HG03378 (cell line): ENCODE results near the gene WWTR1.

Source experiments
- ATAC-seq: cut with Tn5 transposase; IDR thresholded peaks from one replicate; pipeline ENCODE4 v1.9.1; 2021; ENCODE audit warnings: mild to moderate bottlenecking, moderate library complexity; ENCODE audit not compliant: unreplicated experiment

WWTR1 gene

DNA sequence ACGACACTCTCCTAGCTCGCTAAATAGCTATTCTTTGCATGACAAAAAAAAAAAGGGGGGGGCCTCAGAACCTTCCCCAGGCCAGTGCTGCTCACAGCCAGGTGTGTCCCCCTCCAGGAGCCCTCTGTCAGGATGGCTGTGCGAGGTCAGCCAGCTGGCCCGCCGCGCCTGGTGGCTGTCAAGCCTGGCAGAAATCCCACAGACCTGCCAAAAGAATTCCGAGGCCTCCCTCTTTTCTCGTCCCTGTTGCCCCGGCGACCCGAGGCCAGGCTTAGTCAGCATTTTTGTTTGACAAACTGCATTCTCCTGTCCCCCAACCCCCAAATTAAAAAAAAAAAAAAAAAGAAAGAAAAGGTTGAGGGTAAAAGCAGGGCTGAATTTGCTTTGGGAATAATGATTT is 121.4 kb downstream of the WWTR1 start:
- no peak for ATAC-seq

DNA sequence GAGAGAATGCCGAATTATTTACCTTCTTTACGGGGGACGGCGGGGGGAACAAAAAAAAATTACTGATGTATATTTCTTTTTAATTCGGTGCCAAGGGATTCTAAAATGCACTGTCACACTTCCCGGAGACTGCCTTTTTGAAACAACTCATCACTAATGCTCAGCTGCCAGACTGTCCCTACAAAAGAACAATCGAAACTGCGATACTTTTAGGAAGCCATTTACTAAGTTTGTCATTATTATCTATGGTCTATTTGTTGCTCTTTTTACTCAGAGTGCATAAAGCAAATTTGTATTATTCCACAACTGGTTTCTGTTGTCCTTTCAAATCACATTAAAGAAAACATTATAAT is 122.5 kb downstream of the WWTR1 start:
- no peak for ATAC-seq

DNA sequence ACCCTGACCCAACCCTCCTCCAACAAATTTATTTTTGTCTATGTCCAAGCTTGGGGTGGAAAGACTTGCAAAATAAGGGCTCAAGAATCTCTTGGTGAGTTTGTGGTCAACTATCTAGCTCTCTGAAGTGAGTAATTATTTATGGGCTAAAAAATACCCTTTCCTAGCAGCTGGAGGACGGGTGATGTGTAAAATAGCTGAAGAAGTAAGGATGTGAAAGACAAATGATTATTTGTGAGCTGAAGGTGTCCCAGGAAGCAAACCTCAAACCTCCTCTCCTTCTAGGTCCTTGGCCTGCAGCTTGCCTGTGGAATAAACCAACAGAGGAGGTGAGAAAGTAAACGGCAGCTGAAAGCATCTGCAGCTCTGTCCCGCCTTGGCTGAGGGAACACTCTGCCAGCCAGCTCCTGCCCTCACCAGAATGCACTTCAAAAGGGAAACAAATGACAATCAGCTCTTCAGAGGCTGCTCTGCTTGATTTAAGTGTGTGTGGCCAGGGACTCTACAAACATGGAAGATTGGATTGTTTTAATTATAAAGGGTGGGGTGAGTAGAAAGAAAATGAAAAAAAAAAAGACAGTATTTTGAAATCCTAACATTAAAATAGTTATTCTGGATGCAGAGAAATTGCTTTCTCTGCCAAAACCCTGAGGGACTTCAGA is 123.0 kb downstream of the WWTR1 start:
- ATAC-seq: no peak

DNA sequence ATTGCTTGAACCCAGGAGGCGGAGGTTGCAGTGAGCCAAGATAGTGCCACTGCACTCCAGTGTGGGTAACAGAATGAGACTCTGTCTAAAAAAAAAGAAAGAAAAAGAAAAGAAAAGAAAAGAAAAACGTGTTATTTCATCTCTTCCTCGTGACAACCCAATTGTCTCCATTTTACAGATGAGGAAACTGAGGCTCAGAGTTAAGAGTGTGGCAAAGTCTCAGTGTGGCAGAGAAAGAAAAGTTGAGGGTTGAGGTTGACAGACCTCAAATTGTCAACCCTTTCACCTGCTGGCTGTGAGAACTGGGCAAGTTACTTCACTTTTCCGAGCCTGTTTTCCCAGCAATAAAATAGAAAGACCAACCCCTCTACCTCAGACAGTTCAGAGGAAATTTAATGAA is 123.7 kb downstream of the WWTR1 start:
- no peak for ATAC-seq

DNA sequence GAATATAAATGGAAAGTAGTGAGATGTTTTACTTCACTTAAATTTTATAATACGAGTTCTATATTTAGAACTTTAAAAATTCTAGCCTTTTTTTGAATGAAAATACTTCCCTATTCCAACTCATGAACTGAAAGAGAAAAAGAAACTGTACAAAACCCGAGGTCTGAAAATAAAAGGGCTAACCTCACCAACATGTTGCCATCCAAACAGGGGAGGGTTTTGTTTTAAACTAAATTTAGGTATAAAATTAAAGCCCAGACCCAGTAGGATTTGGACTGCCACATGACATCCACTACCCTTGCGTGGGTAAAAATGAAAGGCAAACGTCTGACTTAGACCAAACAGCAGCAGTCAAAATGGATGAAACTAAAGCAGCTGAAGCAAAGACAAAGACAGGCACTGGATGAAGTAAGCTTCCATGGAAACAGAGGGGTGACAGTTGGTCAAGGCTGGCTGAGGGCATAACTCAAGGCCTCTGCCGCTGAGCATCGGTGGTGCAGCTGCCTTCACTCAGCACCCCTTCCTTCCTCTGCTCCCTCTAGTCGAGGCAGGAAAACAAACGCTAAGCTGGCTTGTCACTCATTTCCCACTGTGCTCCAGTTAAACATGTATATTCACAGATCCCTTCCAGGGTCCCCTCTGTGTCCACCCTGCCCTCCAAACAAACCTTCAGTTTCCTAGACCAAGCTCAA is 125.2 kb downstream of the WWTR1 start:
- no peak for ATAC-seq

DNA sequence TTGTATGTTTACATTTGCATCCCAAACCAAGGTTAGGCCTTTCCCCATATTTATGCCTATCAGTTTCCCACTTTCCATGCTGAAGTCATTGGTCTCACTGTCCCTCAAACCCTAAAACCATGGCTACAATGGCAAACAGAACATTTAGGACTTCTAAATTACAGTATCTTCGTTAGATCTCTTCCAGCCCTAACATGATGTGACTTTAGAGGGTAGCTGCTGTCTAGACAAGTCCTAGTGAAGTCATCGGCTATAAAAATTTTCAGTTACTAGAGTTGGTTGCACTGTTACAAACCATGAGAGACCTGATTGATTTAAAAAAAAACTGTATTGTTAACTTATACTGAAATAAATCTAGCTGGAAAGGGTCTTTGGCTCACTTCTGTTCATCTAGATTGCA is 128.7 kb downstream of the WWTR1 start:
- no peak for ATAC-seq

DNA sequence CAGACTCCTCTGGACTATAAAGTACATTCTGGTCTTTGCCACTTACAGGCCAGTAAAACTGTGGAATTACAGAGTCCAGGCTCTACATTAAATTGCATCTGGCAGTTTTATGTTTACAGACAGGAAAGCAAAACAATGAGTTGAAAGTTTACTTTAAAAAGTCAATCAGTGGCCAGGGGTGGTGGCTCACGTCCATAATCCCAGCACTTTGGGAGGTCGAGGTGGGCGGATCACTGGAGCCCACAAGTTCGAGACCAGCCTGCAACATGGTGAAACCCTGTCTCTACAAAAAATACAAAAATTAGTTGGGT is 129.5 kb downstream of the WWTR1 start:
- ATAC-seq: no peak

DNA sequence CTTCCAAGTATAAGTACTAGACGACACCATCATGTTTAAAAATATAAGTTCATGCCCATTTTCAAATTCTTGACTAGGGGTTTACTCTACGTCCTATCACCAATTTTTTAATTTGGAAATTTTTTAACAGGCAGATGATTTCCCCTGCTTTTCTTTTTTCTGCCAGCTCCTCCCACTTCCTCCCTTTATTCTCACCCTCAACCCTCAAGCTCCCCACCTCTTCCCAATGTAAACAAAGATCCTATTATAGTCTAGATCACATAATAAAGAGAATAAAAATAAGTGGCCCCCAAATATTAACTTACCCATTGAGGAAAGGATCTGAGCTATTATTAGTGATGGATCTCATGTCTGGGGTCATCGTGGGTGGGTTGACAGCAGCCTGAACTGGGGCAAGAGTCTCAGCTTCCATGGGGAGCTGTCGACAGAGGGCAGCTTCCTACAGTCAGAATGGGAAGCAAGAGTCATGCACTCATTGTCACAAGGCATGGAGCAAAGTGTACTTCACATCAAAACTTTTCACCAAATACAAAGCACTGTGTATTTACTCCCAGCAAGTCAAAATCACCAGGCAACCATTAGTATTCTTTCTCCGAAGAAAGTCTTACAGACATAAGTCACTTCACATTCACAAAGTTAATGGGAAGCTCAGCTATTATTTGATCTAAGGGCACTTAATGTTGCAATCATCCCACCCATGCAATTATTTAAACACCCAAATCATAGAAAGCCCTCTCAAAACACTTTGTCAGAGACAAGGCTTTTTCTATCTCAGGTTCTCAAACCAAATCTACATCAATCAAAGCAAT is 130.1 kb downstream of the WWTR1 start:
- no peak for ATAC-seq

DNA sequence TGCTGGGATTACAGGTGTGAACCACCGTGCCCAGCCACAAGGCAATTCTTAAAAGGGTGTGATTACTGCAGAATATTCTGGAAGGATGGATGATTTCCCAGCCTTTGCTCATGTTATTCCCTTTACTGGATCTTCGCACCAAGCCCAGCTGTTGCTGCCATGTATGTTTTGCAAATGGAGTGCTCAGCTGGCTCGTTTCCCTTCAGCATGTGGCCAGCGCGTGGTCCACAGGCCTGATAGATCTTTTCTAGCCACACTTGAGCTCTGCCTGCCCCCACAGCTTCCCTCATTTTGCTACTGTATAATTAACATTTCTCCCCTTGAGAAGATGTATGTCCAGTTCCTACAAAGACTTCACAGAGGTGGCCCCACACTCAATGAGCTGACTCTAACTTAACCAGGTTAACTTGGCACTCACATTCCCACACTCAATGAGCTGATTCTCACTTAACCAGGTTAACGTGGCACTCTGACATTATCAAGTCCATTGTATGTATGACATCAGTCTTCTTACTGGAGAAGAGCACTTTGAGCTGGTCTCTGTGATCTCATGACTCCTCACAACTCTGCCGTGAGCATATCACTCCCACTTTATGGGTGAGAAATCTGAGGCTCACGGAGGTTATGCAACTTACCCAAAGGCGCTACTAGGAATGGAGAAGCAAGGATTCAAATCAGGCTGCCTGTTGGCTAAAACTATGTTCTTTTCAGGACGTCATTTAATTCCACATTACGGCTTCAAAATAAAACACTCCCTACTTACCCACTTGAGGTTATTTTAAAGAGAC is 134.1 kb downstream of the WWTR1 start:
- ATAC-seq: no peak

DNA sequence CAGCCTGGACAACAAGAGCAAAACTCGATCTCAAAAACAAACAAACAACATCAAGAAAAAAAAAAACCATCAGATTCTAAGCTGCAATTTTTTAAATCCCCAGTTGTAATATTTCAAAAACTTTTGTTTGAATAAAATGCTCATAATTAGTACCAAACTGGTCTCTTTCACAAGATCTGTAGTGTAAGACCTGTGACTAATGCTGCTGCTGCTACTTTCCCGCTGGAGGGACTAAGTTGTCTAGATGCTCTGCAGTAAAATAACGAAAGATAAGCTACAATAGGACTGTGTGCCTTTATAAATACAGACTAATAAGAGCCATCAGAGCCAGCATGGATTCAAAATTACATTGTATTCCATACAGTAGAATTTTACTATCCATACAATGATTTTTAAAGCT is 137.9 kb downstream of the WWTR1 start:
- no peak for ATAC-seq

DNA sequence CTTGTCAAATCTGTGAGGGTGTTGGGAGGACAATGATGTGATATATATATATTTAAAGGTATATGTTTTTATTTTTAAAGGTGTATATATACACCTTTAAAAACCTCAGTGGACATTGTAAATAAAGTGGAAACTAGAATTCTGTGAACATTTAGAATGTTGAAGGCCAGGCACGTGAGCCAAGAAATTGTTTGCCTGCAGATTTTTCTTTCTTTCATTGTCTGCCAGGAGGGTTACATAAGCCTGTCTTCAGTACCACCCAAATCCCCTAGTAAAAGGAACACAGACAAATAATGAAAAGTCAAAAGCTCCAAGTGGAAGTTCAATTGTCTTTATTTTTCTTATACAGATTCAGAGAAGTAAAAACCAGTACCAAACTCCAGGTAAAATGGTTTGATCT is 140.9 kb downstream of the WWTR1 start:
- ATAC-seq: no peak

DNA sequence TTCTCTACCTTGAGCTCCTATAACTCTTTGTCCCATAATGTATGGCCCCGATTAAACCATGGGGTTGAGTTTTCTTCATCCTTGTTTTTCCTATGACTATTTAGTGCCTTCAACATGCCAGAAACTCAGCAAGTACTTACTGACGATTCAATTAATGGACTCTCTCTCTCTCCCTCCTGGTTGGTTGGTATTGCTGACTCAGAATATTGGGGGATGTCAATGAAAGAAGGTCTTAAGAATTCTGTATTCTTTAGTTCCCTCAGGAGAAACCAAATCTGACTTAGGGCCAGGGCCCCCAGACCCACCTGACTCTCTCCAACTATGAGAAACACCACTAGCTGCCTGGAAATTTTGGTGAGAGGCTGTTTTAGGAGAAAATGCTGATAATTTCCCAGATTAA is 142.6 kb downstream of the WWTR1 start:
- ATAC-seq: no peak

DNA sequence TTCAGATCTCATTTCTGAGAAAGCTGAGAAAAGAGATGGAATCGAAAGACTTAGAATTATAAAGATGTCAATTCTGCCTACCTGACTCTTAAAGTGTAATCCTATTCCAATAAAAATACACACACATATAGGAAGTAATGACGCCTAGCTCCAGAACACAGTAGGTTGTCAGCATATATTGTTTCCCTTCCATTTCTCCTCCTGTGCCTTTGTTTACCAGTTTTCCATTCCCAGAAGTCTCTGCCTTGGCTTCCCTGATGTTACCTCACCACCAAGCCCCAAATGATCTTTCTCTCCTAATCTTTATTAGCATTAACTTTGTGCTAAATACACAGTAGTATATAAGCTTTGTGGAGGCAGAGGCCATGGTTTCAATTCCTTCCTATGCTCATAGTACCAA is 143.4 kb downstream of the WWTR1 start:
- no peak for ATAC-seq

DNA sequence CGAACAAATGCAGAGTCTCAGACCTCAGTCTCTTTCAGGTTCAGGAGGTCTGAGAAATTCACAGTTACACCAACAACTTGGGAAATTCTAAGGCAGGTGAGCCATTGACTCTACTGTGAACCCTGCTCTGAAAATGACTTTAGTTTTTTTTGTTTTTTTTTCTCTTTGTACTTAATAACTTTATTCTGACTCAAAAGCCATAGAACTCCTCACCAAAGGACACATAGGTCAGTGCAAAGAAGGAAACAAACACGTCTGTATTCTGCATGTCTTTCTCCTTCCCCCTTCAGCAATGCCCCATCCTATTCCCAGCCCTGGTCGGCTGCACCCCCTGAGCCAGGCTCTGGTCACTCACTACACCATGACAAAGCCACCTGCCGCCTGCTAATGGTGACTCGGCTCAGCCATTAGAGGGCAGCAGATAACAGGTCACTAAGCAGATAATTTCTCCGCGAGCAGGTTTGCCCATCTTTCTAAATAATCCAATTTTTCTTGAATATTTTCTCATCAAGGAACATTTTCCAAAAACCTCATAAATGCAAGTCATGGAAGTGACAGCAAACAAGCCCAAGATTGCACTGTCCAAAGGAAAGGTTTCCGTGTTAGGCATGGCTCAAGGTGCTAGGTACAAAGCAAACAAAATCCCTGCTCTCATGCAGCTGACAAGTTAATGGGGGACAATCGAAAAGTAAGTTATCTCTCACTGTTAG is 145.6 kb downstream of the WWTR1 start:
- peak; percentile 71 for ATAC-seq

DNA sequence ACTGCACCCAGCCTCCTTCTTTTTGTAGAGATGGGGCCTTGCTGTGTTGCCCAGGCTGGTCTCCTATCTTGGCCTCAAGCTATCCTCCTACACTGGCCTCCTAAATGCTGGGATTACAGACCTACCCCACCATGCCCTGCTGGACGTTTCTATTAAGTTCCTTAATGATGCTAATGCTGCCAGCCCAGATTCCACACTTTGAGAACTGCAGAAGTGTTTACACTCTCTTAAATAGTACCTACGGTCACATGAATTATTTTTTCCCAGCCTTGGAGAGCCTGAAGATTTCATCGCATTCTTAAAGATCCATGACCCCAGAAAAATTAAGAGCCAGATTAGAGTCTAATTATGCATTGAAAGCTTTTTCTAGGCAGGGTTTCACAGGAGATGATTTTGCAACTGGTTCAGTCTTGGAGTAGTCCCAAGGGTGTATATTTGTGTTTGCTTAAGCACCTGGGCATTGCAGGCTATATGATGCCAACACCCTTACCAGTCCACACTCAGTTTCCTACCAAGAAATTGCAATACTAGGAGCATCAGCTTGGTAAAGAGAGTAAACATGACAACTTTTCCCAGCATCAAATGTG is 146.7 kb downstream of the WWTR1 start:
- no peak for ATAC-seq

DNA sequence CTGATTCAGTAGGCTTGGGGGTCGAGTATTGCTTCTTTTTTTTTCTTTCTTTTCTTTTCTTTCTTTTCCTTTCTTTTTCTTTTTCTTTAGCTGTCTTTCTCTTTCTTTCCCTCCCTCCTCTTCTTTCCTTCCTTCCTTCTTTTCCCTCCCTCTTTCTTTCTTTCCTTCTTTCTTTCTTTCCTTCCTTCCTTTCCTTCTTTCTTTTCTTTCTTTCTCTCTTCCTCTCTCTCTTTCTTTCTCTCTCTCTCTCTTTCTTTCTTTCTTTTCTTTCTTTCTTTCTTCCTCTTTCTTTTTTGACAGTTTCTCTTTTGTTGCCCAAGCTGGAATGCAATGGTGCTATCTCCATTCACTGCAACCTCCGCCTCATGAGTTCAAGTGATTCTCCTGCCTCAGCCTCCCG is 147.3 kb downstream of the WWTR1 start:
- ATAC-seq: no peak

DNA sequence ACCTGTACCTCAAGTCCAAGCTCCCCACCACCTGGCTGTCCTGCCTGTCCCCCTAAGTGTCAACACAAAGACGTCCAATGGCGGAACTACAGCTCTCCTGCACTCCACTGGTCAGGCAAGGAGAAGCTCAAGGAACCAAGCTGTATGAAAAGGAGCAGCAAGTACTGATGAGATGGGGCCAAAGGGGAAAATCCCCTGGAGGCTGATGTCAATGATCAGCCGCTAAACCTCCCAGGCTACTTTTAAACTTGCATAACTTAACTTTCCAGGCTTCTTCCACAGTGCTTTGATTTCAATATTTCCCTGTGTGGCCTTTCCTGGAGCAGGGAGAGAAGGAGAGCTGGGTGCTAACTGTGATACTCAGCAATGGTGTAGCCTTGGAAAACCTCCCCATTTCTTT is 148.3 kb downstream of the WWTR1 start:
- ATAC-seq: no peak

DNA sequence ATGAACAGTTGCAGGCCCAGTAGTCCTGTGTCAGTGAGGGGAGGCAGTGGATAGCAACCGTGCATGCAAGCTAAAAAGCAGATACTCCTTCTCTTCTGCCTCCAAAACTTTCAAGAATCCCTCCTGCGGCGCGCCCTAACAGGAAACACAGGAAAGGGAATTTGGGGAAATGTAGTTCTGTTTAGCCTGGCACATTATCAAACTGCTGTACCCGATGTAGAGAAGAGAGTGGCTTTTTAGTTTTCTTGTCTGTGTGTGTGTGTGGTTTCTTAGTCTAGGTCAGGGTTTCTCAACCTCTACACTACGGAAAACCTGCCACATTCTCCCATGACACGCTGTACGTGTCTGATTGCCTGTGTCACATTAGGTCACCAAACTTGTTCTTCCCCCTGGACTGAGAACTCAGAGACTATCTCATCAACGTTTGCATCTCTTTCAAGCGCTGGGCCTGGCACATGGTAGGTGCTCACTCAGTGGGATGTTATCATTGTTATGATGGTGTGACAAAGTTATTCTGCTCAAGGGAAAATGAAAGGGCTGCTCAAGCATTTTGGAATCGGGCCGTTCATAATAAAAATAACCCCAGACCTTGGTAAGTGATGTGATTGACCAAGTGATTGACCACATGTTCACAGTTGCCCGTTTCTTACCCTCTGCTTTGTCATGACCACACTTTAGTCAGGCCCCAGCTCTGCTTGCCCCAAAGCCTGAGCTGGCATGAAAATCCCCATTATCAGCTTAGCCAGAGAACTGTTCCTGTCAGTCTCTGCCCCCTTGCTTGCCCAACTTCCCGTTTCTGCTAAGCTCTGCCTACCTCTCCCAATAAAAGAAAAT is 150.1 kb downstream of the WWTR1 start:
- ATAC-seq: no peak

DNA sequence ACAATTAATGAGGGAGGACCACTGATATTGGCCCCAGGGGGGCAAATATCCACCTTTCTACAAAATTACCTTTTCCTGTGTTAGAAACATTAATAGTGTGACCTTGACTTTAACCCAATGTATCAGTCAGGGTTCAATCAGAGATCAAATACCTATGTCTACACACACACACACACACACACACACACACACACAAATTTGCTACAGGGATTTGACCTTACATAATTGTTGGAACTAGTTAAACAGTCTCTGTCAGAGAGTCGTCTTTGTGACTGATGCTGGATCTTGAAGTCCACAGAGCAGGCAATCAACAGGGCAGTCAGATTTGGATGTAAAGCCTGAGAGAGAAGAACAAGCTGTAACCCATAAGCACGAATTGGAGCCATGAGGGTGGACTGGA is 150.9 kb downstream of the WWTR1 start:
- no peak for ATAC-seq

DNA sequence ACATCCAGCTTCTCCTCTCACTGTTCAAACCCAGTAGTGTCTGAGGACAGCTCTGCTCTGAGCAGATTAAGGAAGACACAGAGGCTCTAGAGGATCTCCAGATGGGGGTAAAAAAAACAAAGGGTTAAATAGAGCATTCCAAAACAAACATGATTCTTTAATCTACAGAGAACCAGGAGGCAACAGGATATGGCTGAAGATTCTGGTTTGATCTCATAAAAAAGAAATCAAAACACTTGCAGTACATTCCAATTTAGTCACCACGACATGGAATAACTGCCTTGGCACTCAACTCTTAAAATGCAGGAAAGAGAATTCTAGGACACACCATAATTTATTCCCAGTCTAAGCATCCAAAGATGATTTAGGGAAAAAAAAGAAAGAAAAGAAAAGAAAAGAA is 151.3 kb downstream of the WWTR1 start:
- ATAC-seq: no peak
